ENCODE data around the gene INO80.
"Not testable (repeated sequence)": the region's sequence is repeated elsewhere in the genome, so short reads cannot be mapped to it uniquely, and the experiment has no call there.

The INO80 gene

DNA sequence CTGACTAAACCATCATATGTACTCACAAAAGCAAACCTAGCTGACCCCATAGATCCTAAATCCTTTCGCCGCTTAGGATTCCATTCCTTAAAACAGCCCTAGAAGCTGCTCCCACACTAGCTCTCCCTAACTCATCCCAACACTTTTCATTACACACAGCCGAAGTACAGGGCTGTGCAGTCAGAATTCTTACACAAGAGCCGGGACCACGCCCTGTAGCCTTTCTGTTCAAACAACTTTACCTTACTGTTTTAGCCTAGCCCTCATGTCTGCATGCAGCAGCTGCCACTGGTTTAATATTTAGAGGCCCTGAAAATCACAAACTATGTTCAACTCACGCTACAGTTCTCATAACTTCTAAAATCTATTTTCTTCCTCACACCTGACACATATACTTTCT, 19.5 kb upstream of the INO80 start:
- not testable (repeated sequence) for H3K18ac ChIP-seq (ENCODE audit: low read depth in 1 of 2, low read length in 2 of 2); H3K4me2 ChIP-seq (ENCODE audit: low read length, poor library complexity, severe bottlenecking); DNase-seq; H2BK120ac ChIP-seq (ENCODE audit: low read depth, low read length); H4K91ac ChIP-seq (ENCODE audit: low read length); H2AK5ac ChIP-seq (ENCODE audit: low read length, severe bottlenecking); H3K14ac ChIP-seq (ENCODE audit: low read length in 2 of 2); H3K9me3 ChIP-seq (ENCODE audit: control insufficient read depth, low read length); H3K27ac ChIP-seq (ENCODE audit: low read length, poor library complexity, severe bottlenecking); H3K36me3 ChIP-seq (ENCODE audit: control insufficient read depth in 1 of 2, insufficient read depth in 2 of 2, low read depth in 1 of 2, low read length in 2 of 2); H2BK12ac ChIP-seq (ENCODE audit: low read length in 2 of 2); H3K23ac ChIP-seq (ENCODE audit: low read length in 2 of 2); H4K8ac ChIP-seq (ENCODE audit: low read length); H2BK5ac ChIP-seq (ENCODE audit: low read depth, low read length, poor library complexity, severe bottlenecking); H3K9ac ChIP-seq (ENCODE audit: low read length); H3K4ac ChIP-seq (ENCODE audit: low read depth in 1 of 2, low read length in 2 of 2); H2BK15ac ChIP-seq (ENCODE audit: low read depth, poor library complexity, severe bottlenecking); H2AFZ ChIP-seq (ENCODE audit: low read depth, low read length); H3K4me1 ChIP-seq (ENCODE audit: control insufficient read depth, insufficient read depth, low read depth, low read length); H3K79me1 ChIP-seq (replicated peaks; ENCODE audit: low read length, poor library complexity, severe bottlenecking); H3K4me3 ChIP-seq (ENCODE audit: insufficient read depth in 1 of 2, low read depth in 1 of 2, low read length in 2 of 2)
- 92% methylated on average over 6 of the region's 6 CpGs for WGBS
- peaks cover 0 to 17% of the 10 kb centered on the region in 2 experiments for H3K27me3 ChIP-seq (ENCODE audit: control insufficient read depth in 1 of 2, insufficient read depth in 1 of 2, low read length in 2 of 2)

DNA sequence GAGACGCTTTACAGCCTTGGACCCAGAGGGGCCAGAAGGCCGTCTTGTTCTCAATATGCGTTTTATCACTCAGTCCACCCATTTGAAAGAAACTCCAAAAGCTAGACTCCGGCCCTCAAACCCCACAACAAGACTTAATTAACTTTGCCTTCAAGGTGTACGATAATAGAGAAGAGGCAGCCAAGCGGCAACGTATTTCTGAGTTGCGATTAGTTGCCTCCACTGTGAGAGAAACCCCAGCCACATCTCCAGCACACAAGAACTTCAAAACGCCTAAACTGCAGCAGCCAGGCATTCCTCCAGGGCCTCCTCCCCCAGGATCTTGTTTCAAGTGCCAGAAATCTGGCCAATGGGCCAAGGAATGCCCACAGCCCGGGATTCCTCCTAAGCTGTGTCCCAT, 17.4 kb upstream of the INO80 start:
- Histone ChIP-seq H2BK15ac (ENCODE audit: low read depth, poor library complexity, severe bottlenecking) (no peak overlapping the region), H3K4ac (ENCODE audit: low read depth in 1 of 2, low read length in 2 of 2) (no peak overlapping the region), H2AFZ (ENCODE audit: low read depth, low read length) (no peak overlapping the region), H2AK5ac (ENCODE audit: low read length, severe bottlenecking) (no peak overlapping the region), H3K4me3 (ENCODE audit: insufficient read depth in 1 of 2, low read depth in 1 of 2, low read length in 2 of 2) (no peak overlapping the region), H4K8ac (ENCODE audit: low read length) (no peak overlapping the region), H3K18ac (ENCODE audit: low read depth in 1 of 2, low read length in 2 of 2) (no peak overlapping the region), H4K91ac (ENCODE audit: low read length) (no peak overlapping the region), H2BK120ac (ENCODE audit: low read depth, low read length) (no peak overlapping the region), H3K4me2 (ENCODE audit: low read length, poor library complexity, severe bottlenecking) (no peak overlapping the region), H2BK12ac (ENCODE audit: low read length in 2 of 2) (no peak overlapping the region), H3K27ac (ENCODE audit: low read length, poor library complexity, severe bottlenecking) (no peak overlapping the region), H3K27me3 (ENCODE audit: control insufficient read depth in 1 of 2, insufficient read depth in 1 of 2, low read length in 2 of 2) (peaks cover 0 to 17% of the 10 kb centered on the region in 2 experiments), H3K36me3 (ENCODE audit: control insufficient read depth in 1 of 2, insufficient read depth in 2 of 2, low read depth in 1 of 2, low read length in 2 of 2) (no peaks in the 10 kb centered on the region), H3K4me1 (ENCODE audit: control insufficient read depth, insufficient read depth, low read depth, low read length) (no peaks in the 10 kb centered on the region), H3K79me1 (replicated peaks; ENCODE audit: low read length, poor library complexity, severe bottlenecking) (no peaks in the 10 kb centered on the region), H3K14ac (ENCODE audit: low read length in 2 of 2) (no peak overlapping the region), H3K9ac (ENCODE audit: low read length) (no peak overlapping the region), H2BK5ac (ENCODE audit: low read depth, low read length, poor library complexity, severe bottlenecking) (no peak overlapping the region), H3K9me3 (ENCODE audit: control insufficient read depth, low read length) (peaks cover 3% of the 10 kb centered on the region), H3K23ac (ENCODE audit: low read length in 2 of 2) (no peak overlapping the region)
- 86% methylated on average over 10 of the region's 10 CpGs for WGBS
- no peak for DNase-seq

DNA sequence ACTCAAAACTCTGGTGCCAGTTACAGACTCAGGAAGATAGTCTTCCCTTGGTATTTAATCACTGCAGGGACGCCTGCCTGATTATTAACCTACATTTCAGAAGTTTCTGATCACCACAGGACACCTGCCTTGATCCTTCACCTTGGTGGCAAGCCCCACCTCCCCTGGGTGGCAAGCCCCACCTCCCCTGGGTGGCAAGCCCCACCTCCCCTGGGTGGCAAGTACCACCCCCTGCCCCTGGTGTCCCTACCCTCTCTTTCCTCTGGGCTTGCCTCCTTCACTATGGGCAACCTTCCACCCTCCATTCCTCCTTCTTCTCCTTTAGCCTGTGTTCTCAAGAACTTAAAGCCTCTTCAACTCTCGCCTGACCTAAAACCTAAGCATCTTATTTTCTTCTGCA, 16.0 kb upstream of the INO80 start:
- 95% methylated on average over 2 of the region's 2 CpGs for WGBS
- H2AK5ac ChIP-seq (ENCODE audit: low read length, severe bottlenecking); H2BK15ac ChIP-seq (ENCODE audit: low read depth, poor library complexity, severe bottlenecking); H3K18ac ChIP-seq (ENCODE audit: low read depth in 1 of 2, low read length in 2 of 2); H3K79me1 ChIP-seq (replicated peaks; ENCODE audit: low read length, poor library complexity, severe bottlenecking); H4K91ac ChIP-seq (ENCODE audit: low read length); H3K27ac ChIP-seq (ENCODE audit: low read length, poor library complexity, severe bottlenecking); H3K23ac ChIP-seq (ENCODE audit: low read length in 2 of 2); H3K4me2 ChIP-seq (ENCODE audit: low read length, poor library complexity, severe bottlenecking); H3K9me3 ChIP-seq (ENCODE audit: control insufficient read depth, low read length); H4K8ac ChIP-seq (ENCODE audit: low read length); H2BK12ac ChIP-seq (ENCODE audit: low read length in 2 of 2); H3K9ac ChIP-seq (ENCODE audit: low read length); H3K4me1 ChIP-seq (ENCODE audit: control insufficient read depth, insufficient read depth, low read depth, low read length); H3K36me3 ChIP-seq (ENCODE audit: control insufficient read depth in 1 of 2, insufficient read depth in 2 of 2, low read depth in 1 of 2, low read length in 2 of 2); H2AFZ ChIP-seq (ENCODE audit: low read depth, low read length); H2BK120ac ChIP-seq (ENCODE audit: low read depth, low read length); H3K4ac ChIP-seq (ENCODE audit: low read depth in 1 of 2, low read length in 2 of 2); H3K4me3 ChIP-seq (ENCODE audit: insufficient read depth in 1 of 2, low read depth in 1 of 2, low read length in 2 of 2); DNase-seq; H3K14ac ChIP-seq (ENCODE audit: low read length in 2 of 2); H2BK5ac ChIP-seq (ENCODE audit: low read depth, low read length, poor library complexity, severe bottlenecking): not testable (repeated sequence)
- peaks cover 0 to 17% of the 10 kb centered on the region in 2 experiments for H3K27me3 ChIP-seq (ENCODE audit: control insufficient read depth in 1 of 2, insufficient read depth in 1 of 2, low read length in 2 of 2)

GRCh38 chr15:41128174-41128902, 12.3 kb upstream of the INO80 start:
- Histone ChIP-seq H3K9ac (ENCODE audit: low read length) (no peak overlapping the region), H3K27ac (ENCODE audit: low read length, poor library complexity, severe bottlenecking) (no peak overlapping the region), H2AK5ac (ENCODE audit: low read length, severe bottlenecking) (no peak overlapping the region), H3K4me2 (ENCODE audit: low read length, poor library complexity, severe bottlenecking) (no peak overlapping the region), H4K8ac (ENCODE audit: low read length) (no peak overlapping the region), H3K4me3 (ENCODE audit: insufficient read depth in 1 of 2, low read depth in 1 of 2, low read length in 2 of 2) (no peak overlapping the region), H2AFZ (ENCODE audit: low read depth, low read length) (no peak overlapping the region), H3K18ac (ENCODE audit: low read depth in 1 of 2, low read length in 2 of 2) (no peak overlapping the region), H3K23ac (ENCODE audit: low read length in 2 of 2) (no peak overlapping the region), H2BK12ac (ENCODE audit: low read length in 2 of 2) (no peak overlapping the region), H3K36me3 (ENCODE audit: control insufficient read depth in 1 of 2, insufficient read depth in 2 of 2, low read depth in 1 of 2, low read length in 2 of 2) (no peaks in the 10 kb centered on the region), H3K9me3 (ENCODE audit: control insufficient read depth, low read length) (peaks cover 3% of the 10 kb centered on the region), H3K14ac (ENCODE audit: low read length in 2 of 2) (no peak overlapping the region), H3K4me1 (ENCODE audit: control insufficient read depth, insufficient read depth, low read depth, low read length) (peaks cover 5% of the 10 kb centered on the region), H2BK15ac (ENCODE audit: low read depth, poor library complexity, severe bottlenecking) (no peak overlapping the region), H4K91ac (ENCODE audit: low read length) (no peak overlapping the region), H2BK120ac (ENCODE audit: low read depth, low read length) (no peak overlapping the region), H3K4ac (ENCODE audit: low read depth in 1 of 2, low read length in 2 of 2) (no peak overlapping the region), H3K79me1 (replicated peaks; ENCODE audit: low read length, poor library complexity, severe bottlenecking) (no peaks in the 10 kb centered on the region), H3K27me3 (ENCODE audit: control insufficient read depth in 1 of 2, insufficient read depth in 1 of 2, low read length in 2 of 2) (peaks cover 0 to 18% of the 10 kb centered on the region in 2 experiments), H2BK5ac (ENCODE audit: low read depth, low read length, poor library complexity, severe bottlenecking) (no peak overlapping the region)
- WGBS = 85% methylated on average over 6 of the region's 6 CpGs
- DNase-seq = no peak
